GM12878 (cell line): ENCODE data around the gene DSC3. TPM values are rescaled to one million over a fixed set of nuclear protein-coding genes. Genes with fewer than 3 reads are reported as not detected.

ENCODE experiments used
- ATAC-seq: fragments of 200-7000 bp; cut with Tn5 transposase; 3 replicates; pipeline ENCODE4 v1.9.1; 2020; ENCODE audit warnings: mild to moderate bottlenecking, moderate library complexity
- BruUV-seq: library from RNA; stranded (reverse); fragments of 400-500 nt; replicated peaks from 2 replicates; lab custom pipeline; 2021; lab: Mats Ljungman, UMichigan
- CTCF ChIA-PET: fragments of 300-600 bp; sonication (Branson Sonifier 250); formaldehyde crosslinking; extraction: SDS; loops from one replicate; lab custom pipeline; 2021; ENCODE audit warnings: inconsistent platforms; lab: Yijun Ruan, JAX
- POLR2A ChIA-PET: fragments of 350-600 bp; formaldehyde crosslinking; extraction: SDS; loops from one replicate; lab custom pipeline; 2021; ENCODE audit warnings: inconsistent platforms; lab: Charles Lee
- RAD21 ChIA-PET: fragments of 300-600 bp; sonication (Branson Sonifier 250); formaldehyde crosslinking; loops from one replicate; lab custom pipeline; 2023; ENCODE audit warnings: antibody characterized with exemption; ENCODE audit not compliant: unreplicated experiment; lab: Charles Lee
- SMC1A ChIA-PET: fragments of 300-600 bp; sonication (Branson Sonifier 250); formaldehyde crosslinking; loops from one replicate; lab custom pipeline; 2023; ENCODE audit not compliant: unreplicated experiment, uncharacterized antibody; lab: Charles Lee
- DNase-seq: peaks from one replicate; pipeline ENCODE4 v3.0.0-alpha.2; 2011; ENCODE audit warnings: low read depth, low spot score
- FAIRE-seq: peaks from 3 replicates; lab custom pipeline; 2011; peaks lifted over from hg19 to GRCh38; lab: Jason Lieb, UNC
- H2AFZ ChIP-seq: 2 replicates; pipeline ENCODE4 v1.6.0; 2011; ENCODE audit warnings: low read depth, low read length, control low read depth; ENCODE audit not compliant: control insufficient read depth
- H3K27ac ChIP-seq: 2 replicates; pipeline ENCODE4 v1.5.1; 2011; ENCODE audit warnings: control low read depth; ENCODE audit not compliant: control insufficient read depth, insufficient read depth
- H3K27me3 ChIP-seq, 2 experiments: replicated peaks in 1 of 2; 2 replicates each; pipeline versions ENCODE4 v1.6.0 to v1.6.1; 2011; ENCODE audit warnings: low read length in 1 of 2; ENCODE audit not compliant: control insufficient read depth in 2 of 2, insufficient read depth in 2 of 2
- H3K36me3 ChIP-seq, 2 experiments: 2 replicates each; pipeline ENCODE4 v1.5.1; 2011; ENCODE audit warnings: low read length in 1 of 2; ENCODE audit not compliant: control insufficient read depth in 2 of 2, insufficient read depth in 2 of 2
- H3K4me1 ChIP-seq: 2 replicates; pipeline ENCODE4 v1.6.1; 2011; ENCODE audit warnings: mild to moderate bottlenecking, low read length, moderate library complexity, mixed read lengths; ENCODE audit not compliant: control insufficient read depth, insufficient read depth
- H3K4me2 ChIP-seq: 2 replicates; pipeline ENCODE4 v1.6.0; 2011; ENCODE audit warnings: control low read depth; ENCODE audit not compliant: control insufficient read depth, insufficient read depth
- H3K4me3 ChIP-seq: fragments of 200-600 bp; sonication (generic); 2 replicates; pipeline ENCODE4 v1.5.1; 2016
- H3K79me2 ChIP-seq: 2 replicates; pipeline ENCODE4 v1.6.0; 2011; ENCODE audit warnings: low read length; ENCODE audit not compliant: control insufficient read depth, insufficient read depth
- H3K9ac ChIP-seq: 2 replicates; pipeline ENCODE4 v1.8.0; 2011; ENCODE audit warnings: low read length, control low read depth, mixed read lengths; ENCODE audit not compliant: control insufficient read depth, insufficient read depth
- H3K9me3 ChIP-seq: replicated peaks from 3 replicates; pipeline ENCODE4 v1.5.1; 2011; ENCODE audit warnings: mild to moderate bottlenecking, low read length; ENCODE audit not compliant: control insufficient read depth, insufficient read depth
- H4K20me1 ChIP-seq: 2 replicates; pipeline ENCODE4 v1.6.0; 2011; ENCODE audit not compliant: control insufficient read depth, insufficient read depth
- CEBPB ChIP-seq, 2 experiments: fragments of 150-350 bp in 1 of 2; IDR thresholded peaks; 2 replicates each; pipeline ENCODE4 v1.6.1; 2012 to 2014; ENCODE audit warnings: low read depth in 2 of 2, low read length in 2 of 2, borderline replicate concordance in 1 of 2, inconsistent platforms in 1 of 2
- E4F1 ChIP-seq: fragments of 450-650 bp; IDR thresholded peaks from 2 replicates; pipeline ENCODE4 v1.6.1; 2018; ENCODE audit warnings: borderline replicate concordance, mild to moderate bottlenecking; ENCODE audit not compliant: partially characterized antibody
- EP300 ChIP-seq, 2 experiments: fragments of 150-350 bp in 1 of 2; IDR thresholded peaks; 2 replicates each; pipeline ENCODE4 v1.6.1; 2011 to 2012; ENCODE audit warnings: low read depth in 2 of 2, low read length in 2 of 2, borderline replicate concordance in 1 of 2, improper control_type of control experiment in 1 of 2, inconsistent platforms in 1 of 2; ENCODE audit not compliant: control insufficient read depth in 1 of 2
- EZH2 ChIP-seq: IDR thresholded peaks from 2 replicates; pipeline ENCODE4 v1.6.1; 2012; ENCODE audit warnings: low read depth, mild to moderate bottlenecking, control low read depth, inconsistent platforms, low read length, borderline replicate concordance; ENCODE audit not compliant: control insufficient read depth
- HCFC1 ChIP-seq: fragments of 150-350 bp; IDR thresholded peaks from 2 replicates; pipeline ENCODE4 v1.6.1; 2014; ENCODE audit warnings: low read length
- HDAC2 ChIP-seq: fragments of 200-600 bp; sonication (generic); IDR thresholded peaks from 2 replicates; pipeline ENCODE4 v1.6.1; 2017
- HDAC6 ChIP-seq: fragments of 200-600 bp; sonication (generic); IDR thresholded peaks from one replicate; pipeline ENCODE4 v1.8.0; 2017; ENCODE audit warnings: antibody characterized with exemption; ENCODE audit not compliant: unreplicated experiment
- HSF1 ChIP-seq: fragments of 150-350 bp; IDR thresholded peaks from 2 replicates; pipeline ENCODE4 v1.6.1; 2014; ENCODE audit warnings: mild to moderate bottlenecking, low read depth, low read length
- MLLT1 ChIP-seq: fragments of 450-650 bp; IDR thresholded peaks from 2 replicates; pipeline ENCODE4 v1.6.1; 2016; ENCODE audit warnings: mild to moderate bottlenecking
- NFXL1 ChIP-seq: fragments of 450-650 bp; IDR thresholded peaks from 2 replicates; pipeline ENCODE4 v1.6.1; 2017; ENCODE audit warnings: antibody characterized with exemption, mild to moderate bottlenecking, borderline replicate concordance
- PKNOX1 ChIP-seq: fragments of 450-650 bp; IDR thresholded peaks from 2 replicates; pipeline ENCODE4 v1.6.1; 2016; ENCODE audit warnings: mild to moderate bottlenecking
- RAD21 ChIP-seq: IDR thresholded peaks from 2 replicates; pipeline ENCODE4 v1.6.1; 2011; ENCODE audit warnings: mild to moderate bottlenecking, low read depth, low read length, moderate library complexity; ENCODE audit not compliant: insufficient read depth
- RAD51 ChIP-seq: fragments of 450-650 bp; IDR thresholded peaks from 2 replicates; pipeline ENCODE4 v1.6.1; 2016; ENCODE audit warnings: moderate library complexity, mild to moderate bottlenecking, inconsistent platforms
- RBBP5 ChIP-seq: fragments of 200-600 bp; sonication (generic); conservative IDR thresholded peaks from 2 replicates; pipeline ENCODE4 v1.6.1; 2016
- SMAD5 ChIP-seq: IDR thresholded peaks from 2 replicates; pipeline ENCODE4 v1.6.1; 2016; ENCODE audit warnings: antibody characterized with exemption, low read depth
- STAT3 ChIP-seq: IDR thresholded peaks from 2 replicates; pipeline ENCODE4 v1.6.1; 2011; ENCODE audit warnings: low read depth, low read length, improper control_type of control experiment
- YBX1 ChIP-seq: fragments of 450-650 bp; IDR thresholded peaks from 2 replicates; pipeline ENCODE4 v1.6.1; 2016; ENCODE audit warnings: antibody characterized with exemption
- YY1 ChIP-seq: IDR thresholded peaks from 2 replicates; pipeline ENCODE4 v1.6.1; 2011; ENCODE audit warnings: low read depth, mild to moderate bottlenecking, low read length
- ZNF274 ChIP-seq: IDR thresholded peaks from one replicate; pipeline ENCODE4 v1.8.0; 2011; ENCODE audit not compliant: insufficient read length, insufficient read depth
- ZNF622 ChIP-seq: fragments of 450-650 bp; IDR thresholded peaks from 2 replicates; pipeline ENCODE4 v1.6.1; 2017; ENCODE audit warnings: mild to moderate bottlenecking, inconsistent platforms
- WGBS: methylation state at CpG from one replicate; pipeline ENCODE4 v1.1.6; 2016; ENCODE audit warnings: low lambda C conversion rate; ENCODE audit not compliant: insufficient replicate concordance, insufficient coverage; ENCODE audit errors: missing lambda C conversion rate; 5-methylcytosine and 5-hydroxymethylcytosine counted together
- in situ Hi-C: fragments of 300-500 bp; cut with MboI; formaldehyde crosslinking; loops from 9 replicates; pipeline ENCODE4 v1.14.3; 2018; ENCODE audit warnings: mixed read lengths
- intact Hi-C: fragments of 100-400 bp; cut with micrococcal nuclease; formaldehyde crosslinking; loops from one replicate; pipeline ENCODE4 v1.14.2; 2022; ENCODE audit not compliant: unreplicated experiment
- polyA plus RNA-seq, 11 experiments: library from polyadenylated mRNA; depleted of rRNA in 4 of 11; unstranded in 6 of 11; stranded (reverse) in 5 of 11; fragments of >200 nt; fragmentation: Nextera tagmentation in 4 of 11; fragmentation: Illumina TruSeq in 1 of 11; extraction: Ambion mirVana in 4 of 11; extraction: Trizol in 1 of 11; gene quantifications; 1 replicate in 1 of 11; 2 replicates in 10 of 11; pipeline versions ENCODE4 v1.2.1 to v1.2.3, GENCODE V29; 2011 to 2016; ENCODE audit warnings: inconsistent platforms in 2 of 11, missing spikeins in 2 of 11, low read depth in 1 of 11
- total RNA-seq, 4 experiments: library from RNA; depleted of rRNA in 3 of 4; stranded (reverse); fragments of >200 nt in 3 of 4; fragmentation: Illumina TruSeq in 1 of 4; extraction: Trizol in 1 of 4; gene quantifications; 2 replicates each; pipeline versions ENCODE4 v1.2.1 to v1.2.3, GENCODE V29; 2013 to 2021

Gene DSC3
- total and polyA plus RNA-seq, 10 of the 15 experiments (the other 5 are each of a cell fraction or from before 2014, with no cell fraction given): 0.01 to 2.9 (median 1.6) TPM

- RAD21 ChIA-PET: no interaction called here
- WGBS: under 1% methylated on average over 7 of the region's 7 CpGs
- SMC1A ChIA-PET: no interaction called here
- POLR2A ChIA-PET: no interaction called here
- Histone ChIP-seq H3K4me1 (no peaks in the 10 kb centered on the region), H3K9me3 (peaks cover 6% of the 10 kb centered on the region; the same call in 2 of the 3 replicates), H3K4me2 (no peak overlapping the region), H3K27ac (no peak overlapping the region), H2AFZ (no peak overlapping the region), H3K4me3 (no peak overlapping the region), H3K79me2 (no peaks in the 10 kb centered on the region), H4K20me1 (no peaks in the 10 kb centered on the region), H3K36me3 (no peaks in the 10 kb centered on the region), H3K27me3 (peaks cover 2 to 20% of the 10 kb centered on the region in 2 experiments), H3K9ac (no peak overlapping the region)
- intact Hi-C loops (no loop called here), in situ Hi-C loops (no loop called here)
- FAIRE-seq (no peak), DNase-seq (no peak), ATAC-seq (no peak)
- TF ChIP-seq MLLT1 (no peak), HDAC6 (no peak), EZH2 (no peak), RAD21 (no peak), E4F1 (no peak), NFXL1 (no peak), ZNF622 (no peak), PKNOX1 (no peak), HCFC1 (no peak), YBX1 (no peak), HSF1 (no peak), HDAC2 (no peak), SMAD5 (no peak), EP300 (IDR thresholded peaks at IDR 0.05; ENCODE audit: borderline replicate concordance in 1 of 2, control insufficient read depth in 1 of 2, low read depth in 2 of 2, low read length in 2 of 2) (no peak), STAT3 (no peak), YY1 (no peak), RBBP5 (no peak), RAD51 (no peak), ZNF274 (no peak), CEBPB (IDR thresholded peaks at IDR 0.05; ENCODE audit: borderline replicate concordance in 1 of 2, low read depth in 2 of 2, low read length in 2 of 2) (no peak)
- no TSS peak for BruUV-seq
- CTCF ChIA-PET: no interaction called here
Measured at GRCh38 chr18:31043709-31044108, 1.2 kb upstream of the DSC3 start.
